ENCODE measurements around the gene GRID1.

The GRID1 gene

GRCh38 chr10:86366033-86366901, at the start of gene GRID1:
Gene GRID1, minus strand, starts transcription at chr10:86366795.
- peak; percentile 62 for DNase-seq (ENCODE audit: low spot score)

GRCh38 chr10:86415583-86415982, 49.0 kb upstream of the GRID1 start:
- no peak for DNase-seq (ENCODE audit: low spot score)

GRCh38 chr10:86415116-86415515, 48.5 kb upstream of the GRID1 start:
- no peak for DNase-seq (ENCODE audit: low spot score)

- DNase-seq (ENCODE audit: low spot score): no peak
These were observed 46.6 kb upstream of the GRID1 start for GRCh38 chr10:86413046-86413728.

- no peak for DNase-seq (ENCODE audit: low spot score)
These were observed 45.4 kb upstream of the GRID1 start for GRCh38 chr10:86411852-86412560.

GRCh38 chr10:86411281-86411841, 44.8 kb upstream of the GRID1 start:
- peak; percentile 51 for DNase-seq (ENCODE audit: low spot score)

- DNase-seq (ENCODE audit: low spot score): peak; percentile 54
These were observed 44.0 kb upstream of the GRID1 start for GRCh38 chr10:86410542-86411124.

GRCh38 chr10:86409183-86409582, 42.6 kb upstream of the GRID1 start:
- no peak for DNase-seq (ENCODE audit: low spot score)

GRCh38 chr10:86403183-86403797, 36.7 kb upstream of the GRID1 start:
- DNase-seq (ENCODE audit: low spot score): no peak

GRCh38 chr10:86402283-86402941, 35.8 kb upstream of the GRID1 start:
- peak; percentile 42 for DNase-seq (ENCODE audit: low spot score)

- no peak for DNase-seq (ENCODE audit: low spot score)
These were observed 35.1 kb upstream of the GRID1 start for GRCh38 chr10:86401588-86402282.

- peak; percentile 73 for DNase-seq (ENCODE audit: low spot score)
These were observed 34.4 kb upstream of the GRID1 start for GRCh38 chr10:86400705-86401587.

- peak; percentile 97 for DNase-seq (ENCODE audit: low spot score)
These were observed 33.5 kb upstream of the GRID1 start for GRCh38 chr10:86399879-86400704.

GRCh38 chr10:86399514-86399878, 32.9 kb upstream of the GRID1 start:
- no peak for DNase-seq (ENCODE audit: low spot score)

- DNase-seq (ENCODE audit: low spot score): no peak
These were observed 30.5 kb upstream of the GRID1 start for GRCh38 chr10:86397120-86397519.

GRCh38 chr10:86393862-86394455, 27.4 kb upstream of the GRID1 start:
- DNase-seq (ENCODE audit: low spot score): no peak

GRCh38 chr10:86393362-86393761, 26.8 kb upstream of the GRID1 start:
- DNase-seq (ENCODE audit: low spot score): no peak

GRCh38 chr10:86392723-86393094, 26.1 kb upstream of the GRID1 start:
- DNase-seq (ENCODE audit: low spot score): no peak

All from AG08396 (cell line).